Motor neuron (in vitro differentiated cells): Measurements from ENCODE around the gene SLC27A4. TPM values are rescaled to one million over a fixed set of nuclear protein-coding genes. Genes with fewer than 3 reads are reported as not detected.

Source experiments
- ATAC-seq, 8 experiments: fragments of 200-7000 bp; cut with Tn5 transposase; replicated peaks in 6 of 8; 2 replicates each; pipeline ENCODE4 v1.8.0; 2021; ENCODE audit warnings: mild to moderate bottlenecking in 8 of 8, moderate library complexity in 8 of 8
- H3K27ac ChIP-seq, 2 donors: fragments of 250-450 bp; sonication (Bioruptor Pico); 2 replicates each; pipeline ENCODE4 v1.9.0; 2021; ENCODE audit warnings: antibody characterized with exemption in 2 of 2, mild to moderate bottlenecking in 2 of 2, moderate library complexity in 1 of 2
- H3K4me1 ChIP-seq, 2 donors: fragments of 250-450 bp; sonication (Bioruptor Pico); replicated peaks in 1 of 2; 2 replicates each; pipeline ENCODE4 v1.6.1; 2021; ENCODE audit warnings: antibody characterized with exemption in 2 of 2, mild to moderate bottlenecking in 2 of 2, moderate library complexity in 1 of 2
- H3K4me3 ChIP-seq, 5 donors: fragments of 250-450 bp; sonication (Bioruptor Pico); 2 replicates each; pipeline ENCODE4 v1.9.0; 2021; ENCODE audit warnings: antibody characterized with exemption in 5 of 5, mild to moderate bottlenecking in 5 of 5, moderate library complexity in 4 of 5
- WGBS, 10 experiments: fragments of 450-650 bp; shearing (Covaris generic); methylation state at CpG; one replicate each; pipeline ENCODE4 v1.0.0; 2022; 5-methylcytosine and 5-hydroxymethylcytosine counted together
- in situ Hi-C, 9 experiments: fragments of 400-800 bp; cut with MboI; loops; one replicate each; pipeline ENCODE4 v1.15.0; 2021; ENCODE audit warnings: low sequenced_read_pairs in 9 of 9, low pct_unique_long_range_greater_than_20kb in 2 of 9; ENCODE audit not compliant: unreplicated experiment in 9 of 9
- total RNA-seq, 8 experiments: library from RNA; unstranded; fragments of 300-600 nt; gene quantifications; 2 replicates each; pipeline versions ENCODE4 v1.2.3 to v1.2.4, GENCODE V29; 2022

Gene SLC27A4
- total RNA-seq, 8 experiments from 2014 or later: 10.4 to 31.7 (median 17.7) TPM

- H3K27ac ChIP-seq: peak overlapping the region; percentile 66 to 78
- H3K4me1 ChIP-seq: peaks cover 54 to 56% of the 10 kb centered on the region in 2 donors
- no peak overlapping the region for H3K4me3 ChIP-seq
- peak in 5 of 8 experiments; percentile 63 to 76 (median 71) for ATAC-seq
- in situ Hi-C loops: loop anchor here in 1 of 9 experiments (25.0 kb wide), 1 partner anchor 118 kb away; the partner anchor contains the start of genes GOLGA2 and SWI5
- 37 to 75% (median 40%) methylated on average over 1 to 7 of the region's 20 CpGs; no CpG with 5 or more reads in 6 of the 10 experiments for WGBS, 10 experiments
These were observed 64.9 kb downstream of the SLC27A4 start for GRCh38 chr9:128405077-128405779.

- 0 to 60% methylated on average over 1 of the region's 7 CpGs; no CpG with 5 or more reads in 8 of the 10 experiments for WGBS, 10 experiments
- Histone ChIP-seq H3K4me1 (peaks cover 54 to 58% of the 10 kb centered on the region in 2 donors), H3K4me3 (no peak overlapping the region), H3K27ac (peak overlapping the region; percentile 18 to 78)
- in situ Hi-C loops: loop anchor here in 1 of 9 experiments (25.0 kb wide), 1 partner anchor 118 kb away; the partner anchor contains the start of genes GOLGA2 and SWI5
- no peak for ATAC-seq
These were observed 65.4 kb downstream of the SLC27A4 start for GRCh38 chr9:128405780-128406171.

GRCh38 chr9:128406848-128407391 is 66.6 kb downstream of the SLC27A4 start:
- peaks cover 54 to 61% of the 10 kb centered on the region in 2 donors for H3K4me1 ChIP-seq
- 20 to 100% (median 61%) methylated on average over 1 to 4 of the region's 9 CpGs; no CpG with 5 or more reads in 2 of the 10 experiments for WGBS, 10 experiments
- ATAC-seq: peak in 1 of 8 experiments; percentile 13
- in situ Hi-C loops: loop anchor here in 1 of 9 experiments (25.0 kb wide), 1 partner anchor 120 kb away; the partner anchor contains the start of genes GOLGA2 and SWI5
- no peak overlapping the region for H3K27ac ChIP-seq
- H3K4me3 ChIP-seq: no peak overlapping the region

DNA sequence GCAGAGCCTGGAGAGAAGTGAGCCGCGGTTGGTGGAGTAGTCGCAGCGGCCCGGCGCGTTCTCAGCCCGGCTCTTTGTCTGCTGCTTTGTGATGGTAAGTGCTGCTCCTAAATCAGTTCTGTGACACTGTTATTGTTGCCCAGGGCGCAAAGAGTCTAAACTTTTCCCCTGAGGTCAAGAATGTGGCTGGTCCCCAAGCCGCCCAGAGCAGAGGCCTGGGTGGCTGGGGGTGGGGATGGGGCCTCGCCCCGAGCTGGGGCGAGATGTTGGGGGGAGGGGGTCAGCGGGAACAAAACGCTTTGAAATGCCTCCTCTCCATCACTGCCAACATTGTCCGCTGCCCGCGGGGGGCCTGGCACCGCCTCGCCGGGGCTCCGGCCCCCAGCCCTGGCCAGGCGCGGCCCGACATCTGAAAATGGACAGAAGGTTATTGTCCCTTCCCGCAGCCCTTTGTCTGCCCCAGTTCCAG is 68.7 kb downstream of the SLC27A4 start:
- no peak overlapping the region for H3K4me3 ChIP-seq
- H3K27ac ChIP-seq: peak overlapping the region; percentile 49 to 75
- peaks cover 58 to 66% of the 10 kb centered on the region in 2 donors for H3K4me1 ChIP-seq
- ATAC-seq: peak in 5 of 8 experiments; percentile 50 to 60 (median 55)
- in situ Hi-C loops: loop anchor here in 1 of 9 experiments (25.0 kb wide), 1 partner anchor 122 kb away; the partner anchor contains the start of genes GOLGA2 and SWI5
- 0 to 40% methylated on average over 1 of the region's 26 CpGs; no CpG with 5 or more reads in 8 of the 10 experiments for whole genome bisulfite sequencing, 10 experiments

GRCh38 chr9:128409450-128409849 is 69.1 kb downstream of the SLC27A4 start:
- Histone ChIP-seq H3K27ac (peak overlapping the region; percentile 49 to 75), H3K4me1 (peaks cover 54 to 62% of the 10 kb centered on the region in 2 donors)

DNA sequence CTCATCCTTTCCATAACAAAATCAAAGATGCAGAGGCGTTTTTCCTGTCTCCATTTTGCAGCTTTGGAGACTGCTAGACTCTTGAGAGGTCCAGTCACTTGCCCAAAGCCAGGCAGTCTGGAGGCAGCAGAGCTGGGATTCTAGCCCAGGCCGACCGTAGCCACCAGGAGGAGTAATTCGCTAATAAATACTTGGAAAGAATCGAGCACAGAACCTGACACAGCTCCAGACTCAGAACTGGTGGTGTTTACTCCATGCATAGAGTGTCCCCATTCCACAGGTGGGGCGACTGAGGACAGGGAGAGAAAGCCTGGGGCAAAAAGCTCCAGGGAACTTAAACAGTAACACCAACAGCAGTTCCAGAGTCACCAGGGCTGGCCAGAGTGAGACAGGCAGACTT is 69.7 kb downstream of the SLC27A4 start:
- Histone ChIP-seq H3K4me3 (no peak overlapping the region), H3K4me1 (peaks cover 49 to 57% of the 10 kb centered on the region in 2 donors), H3K27ac (peak overlapping the region in 1 of 2 donors; percentile 75)
- 0 to 63% (median 25%) methylated on average over 1 to 3 of the region's 6 CpGs; no CpG with 5 or more reads in 4 of the 10 experiments for WGBS, 10 experiments
- peak in 3 of 8 experiments; percentile 31 to 57 (median 43) for ATAC-seq
- in situ Hi-C loops: loop anchor here in 4 of 9 experiments (10.0 to 25.0 kb wide), 2 partner anchors 45 to 123 kb away; partner anchors contain the start of genes GOLGA2 (in 1 of the 4) and SWI5 (in 1 of the 4)

More at GRCh38 chr9:128409450-128409849, 69.1 kb downstream of the SLC27A4 start:
- in situ Hi-C loops: loop anchor here in 1 of 9 experiments (25.0 kb wide), 1 partner anchor 122 kb away; the partner anchor contains the start of genes GOLGA2 and SWI5
- 20 to 100% (median 62%) methylated on average over 1 to 2 of the region's 8 CpGs; no CpG with 5 or more reads in 7 of the 10 experiments for WGBS, 10 experiments
- ATAC-seq: peak in 1 of 8 experiments; percentile 0
- no peak overlapping the region for H3K4me3 ChIP-seq

Other genes starting within 250 kb of the SLC27A4 start
- 100 to 1,000 TPM in 1 of 8 experiments, 10 to 100 TPM in 7; 42.6 to 111 (median 50.9) TPM for gene PTGES2, start 212.8 kb upstream of the SLC27A4 start, total RNA-seq
- 1 to 10 TPM in 3 of 8 experiments, under 1 TPM in 2, not detected in 3; 0.76 to 3.3 (median 1.6) TPM for gene LCN2, start 191.1 kb upstream of the SLC27A4 start, total RNA-seq
- gene BBLN, start 180.3 kb upstream of the SLC27A4 start, total RNA-seq: 100 to 1,000 TPM in 5 of 8 experiments, 10 to 100 TPM in 3; 60.0 to 233 (median 148) TPM
- 10 to 100 TPM; 36.3 to 92.5 (median 70.9) TPM for gene CIZ1, start 149.0 kb upstream of the SLC27A4 start, total RNA-seq
- 10 to 100 TPM in 5 of 8 experiments, 1 to 10 TPM in 3; 5.5 to 56.9 (median 31.5) TPM for gene DNM1, start 137.1 kb upstream of the SLC27A4 start, total RNA-seq
- gene GOLGA2, start 64.5 kb upstream of the SLC27A4 start, total RNA-seq: 100 to 1,000 TPM in 2 of 8 experiments, 10 to 100 TPM in 6; 41.0 to 109 (median 91.7) TPM
- 10 to 100 TPM; 29.4 to 55.4 (median 43.2) TPM for gene SWI5, start 64.3 kb upstream of the SLC27A4 start, total RNA-seq
- gene TRUB2, start 18.1 kb upstream of the SLC27A4 start, total RNA-seq: 10 to 100 TPM; 12.2 to 37.4 (median 22.0) TPM
- gene COQ4, start 17.7 kb upstream of the SLC27A4 start, total RNA-seq: 10 to 100 TPM; 37.8 to 66.5 (median 51.1) TPM
- gene URM1, start 30.8 kb downstream of the SLC27A4 start, total RNA-seq: 10 to 100 TPM; 32.0 to 57.2 (median 44.4) TPM
- gene CERCAM, start 80.3 kb downstream of the SLC27A4 start, total RNA-seq: 10 to 100 TPM; 14.4 to 53.5 (median 19.7) TPM
- 10 to 100 TPM; 20.3 to 62.5 (median 42.7) TPM for gene ODF2, start 115.5 kb downstream of the SLC27A4 start, total RNA-seq
- 10 to 100 TPM; 11.9 to 30.4 (median 17.3) TPM for gene GLE1, start 164.2 kb downstream of the SLC27A4 start, total RNA-seq
- 100 to 1,000 TPM; 195 to 680 (median 254) TPM for gene SPTAN1, start 212.1 kb downstream of the SLC27A4 start, total RNA-seq